Measurements from ENCODE around the gene TRIM45.

The TRIM45 gene

DNA sequence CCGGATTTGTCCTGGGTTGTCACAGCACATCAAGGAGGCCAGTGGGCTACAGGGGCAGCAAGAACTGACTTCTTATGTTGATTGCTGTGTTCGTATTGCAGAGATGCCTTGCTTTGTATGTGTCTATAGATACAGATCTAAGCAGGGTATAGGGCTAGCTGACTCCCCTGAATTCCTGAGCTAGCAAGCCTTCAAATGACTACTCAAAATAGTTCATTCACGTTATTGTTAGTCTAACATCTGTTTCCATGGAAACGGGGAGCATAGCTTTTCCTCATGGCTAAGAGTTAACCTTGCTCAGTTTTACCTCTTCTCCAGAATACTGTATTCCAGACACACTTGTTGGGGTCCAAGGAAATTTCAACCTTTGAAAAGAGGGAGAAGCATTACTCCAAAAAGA lies 24.1 kb downstream of the TRIM45 start:
- TF ChIP-seq, protein P1, sequence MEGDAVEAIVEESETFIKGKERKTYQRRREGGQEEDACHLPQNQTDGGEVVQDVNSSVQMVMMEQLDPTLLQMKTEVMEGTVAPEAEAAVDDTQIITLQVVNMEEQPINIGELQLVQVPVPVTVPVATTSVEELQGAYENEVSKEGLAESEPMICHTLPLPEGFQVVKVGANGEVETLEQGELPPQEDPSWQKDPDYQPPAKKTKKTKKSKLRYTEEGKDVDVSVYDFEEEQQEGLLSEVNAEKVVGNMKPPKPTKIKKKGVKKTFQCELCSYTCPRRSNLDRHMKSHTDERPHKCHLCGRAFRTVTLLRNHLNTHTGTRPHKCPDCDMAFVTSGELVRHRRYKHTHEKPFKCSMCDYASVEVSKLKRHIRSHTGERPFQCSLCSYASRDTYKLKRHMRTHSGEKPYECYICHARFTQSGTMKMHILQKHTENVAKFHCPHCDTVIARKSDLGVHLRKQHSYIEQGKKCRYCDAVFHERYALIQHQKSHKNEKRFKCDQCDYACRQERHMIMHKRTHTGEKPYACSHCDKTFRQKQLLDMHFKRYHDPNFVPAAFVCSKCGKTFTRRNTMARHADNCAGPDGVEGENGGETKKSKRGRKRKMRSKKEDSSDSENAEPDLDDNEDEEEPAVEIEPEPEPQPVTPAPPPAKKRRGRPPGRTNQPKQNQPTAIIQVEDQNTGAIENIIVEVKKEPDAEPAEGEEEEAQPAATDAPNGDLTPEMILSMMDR (IDR thresholded peaks at IDR 0.05; ENCODE audit: extremely low read depth, missing control alignments) = no peak
- no peak for DNase-seq (ENCODE audit: low spot score)

DNA sequence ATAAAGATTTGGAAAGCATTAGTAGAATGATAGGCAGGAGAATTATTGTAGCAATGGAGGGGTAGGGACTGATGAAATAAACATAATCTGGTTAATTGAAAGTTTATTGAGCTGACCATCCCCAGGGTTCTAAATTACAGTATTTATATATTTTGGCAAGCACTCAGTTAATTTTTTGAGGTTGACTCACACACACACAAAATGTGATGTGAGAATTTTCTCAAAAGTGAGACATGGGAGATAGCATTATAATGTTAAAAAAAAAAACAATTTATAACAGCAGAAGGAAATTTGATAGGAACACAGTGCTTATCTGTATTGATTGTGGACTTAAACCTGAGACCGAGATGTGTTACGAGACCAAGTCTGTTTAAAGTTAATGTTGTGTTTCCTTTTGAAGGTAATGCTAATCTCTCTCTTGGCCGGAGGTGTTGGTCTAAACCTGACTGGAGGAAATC lies 24.6 kb downstream of the TRIM45 start:
- DNase-seq (ENCODE audit: low spot score) = no peak
- TF ChIP-seq, protein P1 (IDR thresholded peaks at IDR 0.05; ENCODE audit: extremely low read depth, missing control alignments) = no peak

DNA sequence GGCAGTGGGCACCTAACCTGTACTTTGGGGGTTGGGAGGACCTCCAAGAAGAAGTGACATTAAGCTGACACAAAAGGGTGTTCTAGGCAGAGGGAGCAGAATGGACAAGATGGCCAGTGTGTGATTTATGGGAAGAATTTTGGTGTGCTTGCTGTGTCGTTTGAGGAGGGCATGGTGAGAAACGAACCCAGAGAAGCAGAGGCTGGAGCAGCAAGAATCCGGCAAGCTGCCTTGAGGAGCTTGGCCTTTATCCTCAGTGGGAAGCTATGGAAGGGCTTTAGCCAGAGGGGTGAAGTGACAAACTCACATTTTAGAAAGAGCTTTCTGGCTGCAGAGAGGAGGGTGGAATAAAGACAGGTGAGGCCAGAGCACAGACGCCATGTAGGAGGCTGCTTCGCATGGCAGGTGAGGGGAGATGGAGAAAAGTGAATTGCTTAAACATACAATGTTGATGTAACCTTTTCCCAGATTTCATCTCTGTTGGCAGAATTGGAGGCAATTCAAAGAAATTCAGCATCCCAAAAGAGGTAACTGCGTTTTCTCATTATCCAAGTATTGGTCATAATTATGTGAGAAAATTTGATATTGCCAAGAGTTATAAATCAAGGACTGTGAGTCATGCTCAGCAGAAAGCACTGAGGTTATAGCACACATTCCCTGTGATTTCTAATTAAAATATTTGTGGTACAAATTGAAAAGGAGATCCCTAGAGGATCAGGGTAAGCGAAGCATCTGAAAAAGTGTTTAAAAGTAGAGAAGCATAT lies 26.5 kb downstream of the TRIM45 start:
- DNase-seq (ENCODE audit: low spot score) = no peak
- TF ChIP-seq, protein P1 (IDR thresholded peaks at IDR 0.05; ENCODE audit: extremely low read depth, missing control alignments) = no peak

DNA sequence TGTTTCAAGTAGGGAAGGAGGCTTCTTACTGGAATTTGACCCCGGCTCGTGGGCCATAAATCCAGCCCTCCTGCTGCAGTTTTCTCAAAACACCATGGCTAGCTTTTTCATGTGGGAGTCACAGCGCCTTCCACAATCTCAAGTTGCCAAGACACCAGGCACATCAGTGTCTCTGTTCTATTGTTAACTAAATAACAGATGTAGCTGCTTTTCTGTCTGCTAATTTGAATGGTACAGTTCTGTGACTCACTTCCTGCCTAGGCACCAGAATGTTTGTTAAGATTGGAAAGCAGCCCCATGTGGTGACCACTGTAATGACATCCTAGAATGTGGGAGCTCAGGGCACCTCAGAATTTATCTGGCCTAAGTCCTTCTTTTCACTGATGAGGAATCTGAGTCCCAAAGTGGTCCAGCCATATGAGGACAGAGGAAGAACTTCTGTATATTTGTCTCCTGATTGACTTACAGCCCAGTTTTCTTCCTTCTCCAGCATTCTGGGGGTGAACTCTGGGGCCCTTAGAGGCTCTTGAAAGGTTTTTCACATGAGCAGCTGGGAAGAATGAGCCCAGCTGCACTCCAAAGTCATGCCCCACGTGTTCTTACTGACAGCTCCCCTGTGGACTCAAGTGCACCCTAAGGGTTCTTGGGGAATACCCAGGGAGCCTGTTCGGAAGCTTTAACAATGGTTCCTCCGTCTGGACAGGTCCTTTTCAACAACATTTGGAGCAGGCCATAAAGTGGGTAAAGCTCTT lies 27.5 kb downstream of the TRIM45 start:
- DNase-seq (ENCODE audit: low spot score) = peak; percentile 33

DNA sequence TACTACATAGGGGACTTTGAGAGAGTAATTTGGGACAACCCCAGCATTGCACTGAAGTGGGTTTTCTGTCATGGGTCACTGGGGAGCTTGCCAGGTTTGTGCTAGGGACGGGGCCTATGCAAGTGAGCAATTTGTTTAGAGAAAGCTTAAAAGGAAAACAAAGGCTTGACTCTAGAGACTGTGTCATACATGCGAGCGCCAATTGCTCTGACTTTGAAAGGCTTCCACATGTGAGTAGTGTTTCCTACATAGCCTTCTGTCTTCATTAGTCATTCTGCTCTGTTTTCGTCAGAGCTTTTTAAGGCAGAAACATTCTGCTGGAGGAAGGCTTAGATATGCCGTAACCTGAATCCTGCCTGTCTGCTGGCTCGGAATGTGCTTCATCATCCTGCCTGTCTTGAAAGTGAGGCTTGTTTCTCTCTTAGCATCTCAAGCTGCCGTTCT lies 28.4 kb downstream of the TRIM45 start:
- no peak for DNase-seq (ENCODE audit: low spot score)
- TF ChIP-seq, protein P1 (IDR thresholded peaks at IDR 0.05; ENCODE audit: extremely low read depth, missing control alignments) = no peak

More for the DNA sequence above, 27.5 kb downstream of the TRIM45 start:
- TF ChIP-seq, protein P1 (IDR thresholded peaks at IDR 0.05; ENCODE audit: extremely low read depth, missing control alignments) = no peak

DNA sequence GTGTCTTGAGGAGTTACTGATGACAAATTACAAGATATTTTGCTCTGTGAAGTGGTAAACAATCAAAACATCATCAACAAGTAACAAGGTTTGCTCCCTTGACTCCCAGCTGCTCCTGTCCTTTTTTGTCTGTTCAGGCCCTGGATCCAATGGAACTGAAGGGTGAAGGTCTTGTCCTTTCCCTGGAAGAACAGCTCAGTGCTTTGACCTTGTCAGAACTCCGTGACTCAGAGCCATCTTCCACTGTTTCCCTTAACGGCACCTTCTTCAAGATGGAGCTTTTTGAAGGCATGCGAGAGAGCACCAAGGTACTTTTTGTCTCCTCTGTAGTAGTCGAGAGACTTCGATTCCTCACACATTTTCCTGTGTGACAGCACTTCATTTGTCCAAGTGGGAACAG lies 29.0 kb downstream of the TRIM45 start:
- DNase-seq (ENCODE audit: low spot score) = no peak
- TF ChIP-seq, protein P1 (IDR thresholded peaks at IDR 0.05; ENCODE audit: extremely low read depth, missing control alignments) = no peak

DNA sequence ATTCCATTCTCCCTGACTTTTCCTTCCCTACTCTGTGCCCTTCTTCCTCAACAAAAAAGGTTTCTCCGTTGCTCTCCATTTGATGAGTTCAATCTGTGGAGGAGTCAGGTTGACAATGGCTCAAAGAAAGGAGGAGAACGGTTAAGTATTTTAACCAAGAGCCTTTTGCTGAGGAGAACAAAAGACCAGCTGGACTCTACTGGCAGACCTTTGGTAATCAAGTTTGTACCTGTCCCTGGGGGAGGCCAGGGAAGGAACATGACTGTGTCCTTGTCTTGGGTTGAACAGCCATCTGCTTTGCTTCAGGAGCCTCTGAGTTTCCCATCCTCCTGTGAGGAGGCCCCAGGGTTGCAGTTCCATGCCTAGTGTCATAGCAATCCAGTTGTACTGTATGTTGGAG lies 31.6 kb downstream of the TRIM45 start:
- no peak for DNase-seq (ENCODE audit: low spot score)
- TF ChIP-seq, protein P1 (IDR thresholded peaks at IDR 0.05; ENCODE audit: extremely low read depth, missing control alignments) = no peak

All from GM20000 (cell line).